ENCODE results near the gene METTL16. TPM values are rescaled to one million over a fixed set of nuclear protein-coding genes. Genes with fewer than 3 reads are reported as not detected.
A peak's percentile ranks its signal among the peaks of the same experiment; 100 is the strongest.

Gene METTL16
- total RNA-seq, 1 donor from 2014 or later = 22.6 TPM

GRCh38 chr17:2438823-2439222, 72.9 kb downstream of the METTL16 start:
- peaks cover 3% of the 10 kb centered on the region for H3K27me3 Mint-ChIP-seq (ENCODE audit: unreplicated experiment)
- peaks cover 25% of the 10 kb centered on the region for H3K4me1 Mint-ChIP-seq (ENCODE audit: low read depth, unreplicated experiment)
- TF ChIP-seq CTCF (IDR thresholded peaks at IDR 0.05; ENCODE audit: partially characterized antibody, unreplicated experiment) = no peak
- no peak for DNase-seq
- no peak overlapping the region for H3K4me3 Mint-ChIP-seq (ENCODE audit: unreplicated experiment)
- peaks cover 1% of the 10 kb centered on the region for H3K36me3 Mint-ChIP-seq (ENCODE audit: unreplicated experiment)
- H3K27ac Mint-ChIP-seq (ENCODE audit: unreplicated experiment) = no peak overlapping the region
- peaks cover 5% of the 10 kb centered on the region for H3K9me3 Mint-ChIP-seq (ENCODE audit: unreplicated experiment)

GRCh38 chr17:2436316-2436905, 75.3 kb downstream of the METTL16 start:
- Mint-ChIP-seq H3K4me3 (ENCODE audit: unreplicated experiment) (peak overlapping the region; percentile 80), H3K27me3 (ENCODE audit: unreplicated experiment) (peaks cover 3% of the 10 kb centered on the region), H3K27ac (ENCODE audit: unreplicated experiment) (peak overlapping the region; percentile 94), H3K36me3 (ENCODE audit: unreplicated experiment) (no peaks in the 10 kb centered on the region), H3K9me3 (ENCODE audit: unreplicated experiment) (peaks cover 4% of the 10 kb centered on the region), H3K4me1 (ENCODE audit: low read depth, unreplicated experiment) (peaks cover 32% of the 10 kb centered on the region)
- no peak for TF ChIP-seq CTCF (IDR thresholded peaks at IDR 0.05; ENCODE audit: partially characterized antibody, unreplicated experiment)
- no peak for DNase-seq

- Mint-ChIP-seq H3K4me3 (ENCODE audit: unreplicated experiment) (peak overlapping the region; percentile 80), H3K36me3 (ENCODE audit: unreplicated experiment) (no peaks in the 10 kb centered on the region), H3K4me1 (ENCODE audit: low read depth, unreplicated experiment) (peaks cover 32% of the 10 kb centered on the region), H3K27ac (ENCODE audit: unreplicated experiment) (peak overlapping the region; percentile 94), H3K9me3 (ENCODE audit: unreplicated experiment) (peaks cover 4% of the 10 kb centered on the region), H3K27me3 (ENCODE audit: unreplicated experiment) (peaks cover 3% of the 10 kb centered on the region)
- TF ChIP-seq CTCF (IDR thresholded peaks at IDR 0.05; ENCODE audit: partially characterized antibody, unreplicated experiment) = no peak
- no peak for DNase-seq
Observed at GRCh38 chr17:2435862-2436261, 75.8 kb downstream of the METTL16 start.

GRCh38 chr17:2435181-2435741, 76.4 kb downstream of the METTL16 start:
- Mint-ChIP-seq H3K4me3 (ENCODE audit: unreplicated experiment) (peak overlapping the region; percentile 80), H3K27ac (ENCODE audit: unreplicated experiment) (peak overlapping the region; percentile 94), H3K27me3 (ENCODE audit: unreplicated experiment) (peaks cover 3% of the 10 kb centered on the region), H3K4me1 (ENCODE audit: low read depth, unreplicated experiment) (peaks cover 32% of the 10 kb centered on the region), H3K36me3 (ENCODE audit: unreplicated experiment) (no peaks in the 10 kb centered on the region), H3K9me3 (ENCODE audit: unreplicated experiment) (peaks cover 4% of the 10 kb centered on the region)
- TF ChIP-seq CTCF (IDR thresholded peaks at IDR 0.05; ENCODE audit: partially characterized antibody, unreplicated experiment) = no peak
- DNase-seq = peak; percentile 75

GRCh38 chr17:2433696-2434095, 78.0 kb downstream of the METTL16 start:
- H3K4me1 Mint-ChIP-seq (ENCODE audit: low read depth, unreplicated experiment) = peaks cover 32% of the 10 kb centered on the region
- peaks cover 4% of the 10 kb centered on the region for H3K9me3 Mint-ChIP-seq (ENCODE audit: unreplicated experiment)
- peaks cover 3% of the 10 kb centered on the region for H3K27me3 Mint-ChIP-seq (ENCODE audit: unreplicated experiment)
- no peak for TF ChIP-seq CTCF (IDR thresholded peaks at IDR 0.05; ENCODE audit: partially characterized antibody, unreplicated experiment)
- no peak for DNase-seq
- no peaks in the 10 kb centered on the region for H3K36me3 Mint-ChIP-seq (ENCODE audit: unreplicated experiment)
- H3K4me3 Mint-ChIP-seq (ENCODE audit: unreplicated experiment) = peak overlapping the region; percentile 13
- H3K27ac Mint-ChIP-seq (ENCODE audit: unreplicated experiment) = peak overlapping the region; percentile 5

Measured in glutamatergic neuron (in vitro differentiated cells).